Gastroesophageal sphincter (tissue), 4 donors: Measurements from ENCODE around the gene MRPL46. TPM values are rescaled to one million over a fixed set of nuclear protein-coding genes. Genes with fewer than 3 reads are reported as not detected.

Source experiments
- ATAC-seq: fragments of 150-250 bp; one replicate; pipeline ENCODE4 v1.9.1; 2016; ENCODE audit warnings: mild to moderate bottlenecking, moderate library complexity
- H3K27ac ChIP-seq, 4 donors: fragments of 200-600 bp; sonication (generic) in 3 of 4; 1 replicate in 3 of 4; 2 replicates in 1 of 4; pipeline ENCODE4 v1.5.1; 2016 to 2019
- H3K27me3 ChIP-seq: fragments of 200-600 bp; sonication (generic); one replicate; pipeline ENCODE4 v1.5.1; 2019
- H3K36me3 ChIP-seq, 2 donors: fragments of 200-600 bp; sonication (generic); one replicate each; pipeline ENCODE4 v1.5.1; 2019; ENCODE audit warnings: control low read depth in 1 of 2
- H3K4me1 ChIP-seq, 3 donors: fragments of 200-600 bp; sonication (generic); 1 replicate in 2 of 3; 2 replicates in 1 of 3; pipeline ENCODE4 v1.5.1; 2016 to 2019; ENCODE audit warnings: control low read depth in 2 of 3
- H3K4me3 ChIP-seq, 2 donors: fragments of 200-600 bp; sonication (generic); one replicate each; pipeline ENCODE4 v1.5.1; 2019; ENCODE audit warnings: mild to moderate bottlenecking in 1 of 2, moderate library complexity in 1 of 2
- H3K9me3 ChIP-seq, 3 donors: fragments of 200-600 bp; sonication (generic); one replicate each; pipeline ENCODE4 v1.5.1; 2017 to 2019; ENCODE audit warnings: control low read depth in 2 of 3
- EP300 ChIP-seq: sonication (generic); formaldehyde crosslinking; IDR thresholded peaks from one replicate; pipeline ENCODE4 v1.6.1; 2017; ENCODE audit warnings: antibody characterized with exemption, mild to moderate bottlenecking
- POLR2A ChIP-seq, 2 donors: fragments of 450-650 bp; IDR thresholded peaks; one replicate each; pipeline ENCODE4 v1.6.1; 2017; ENCODE audit warnings: antibody characterized with exemption in 2 of 2, mild to moderate bottlenecking in 2 of 2, moderate library complexity in 1 of 2
- POLR2AphosphoS5 ChIP-seq: sonication (generic); formaldehyde crosslinking; IDR thresholded peaks from one replicate; pipeline ENCODE4 v1.6.1; 2017; ENCODE audit warnings: antibody characterized with exemption
- WGBS, 2 donors: methylation state at CpG; one replicate each; pipeline ENCODE4 v1.1.5; 2018; ENCODE audit warnings: low coverage in 1 of 2; 5-methylcytosine and 5-hydroxymethylcytosine counted together
- total RNA-seq, 4 donors: library from RNA; depleted of rRNA; stranded (reverse); fragments of >200 nt; gene quantifications; one replicate each; pipeline ENCODE4 v1.1.0, GENCODE V29; 2016
- TF ChIP-seq, protein P1 (sequence below), 4 experiments: fragments of 200-600 bp in 2 of 4; fragments of 450-650 bp in 2 of 4; sonication (generic) in 1 of 4; IDR thresholded peaks; one replicate each; pipeline ENCODE4 v1.5.1; 2017 to 2019; ENCODE audit warnings: antibody characterized with exemption in 4 of 4, mild to moderate bottlenecking in 2 of 4, moderate library complexity in 2 of 4

The MRPL46 gene
- total RNA-seq, 4 donors from 2014 or later, result 22.6 to 26.9 (median 22.9) TPM

DNA sequence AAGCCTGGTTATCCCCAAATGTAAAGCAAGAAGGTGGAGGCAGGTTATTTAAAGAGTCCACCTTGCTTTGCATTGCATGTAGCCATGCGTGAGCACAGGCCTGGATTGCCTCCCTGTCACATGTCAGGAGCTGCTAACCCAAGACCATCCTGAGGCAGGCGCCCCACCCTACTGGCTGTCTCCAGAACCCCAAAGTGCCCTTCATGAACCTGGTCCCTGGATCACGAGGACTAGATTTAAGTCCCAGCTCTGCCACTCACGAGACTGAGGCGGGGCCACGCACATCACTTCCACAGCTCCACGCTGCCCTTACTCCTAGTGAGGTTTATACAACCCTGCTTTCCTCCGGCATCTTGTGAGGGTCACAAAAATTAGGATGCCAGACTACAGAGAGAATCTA, 17.6 kb downstream of the MRPL46 start:
- no peak for ATAC-seq
- TF ChIP-seq, protein P1, sequence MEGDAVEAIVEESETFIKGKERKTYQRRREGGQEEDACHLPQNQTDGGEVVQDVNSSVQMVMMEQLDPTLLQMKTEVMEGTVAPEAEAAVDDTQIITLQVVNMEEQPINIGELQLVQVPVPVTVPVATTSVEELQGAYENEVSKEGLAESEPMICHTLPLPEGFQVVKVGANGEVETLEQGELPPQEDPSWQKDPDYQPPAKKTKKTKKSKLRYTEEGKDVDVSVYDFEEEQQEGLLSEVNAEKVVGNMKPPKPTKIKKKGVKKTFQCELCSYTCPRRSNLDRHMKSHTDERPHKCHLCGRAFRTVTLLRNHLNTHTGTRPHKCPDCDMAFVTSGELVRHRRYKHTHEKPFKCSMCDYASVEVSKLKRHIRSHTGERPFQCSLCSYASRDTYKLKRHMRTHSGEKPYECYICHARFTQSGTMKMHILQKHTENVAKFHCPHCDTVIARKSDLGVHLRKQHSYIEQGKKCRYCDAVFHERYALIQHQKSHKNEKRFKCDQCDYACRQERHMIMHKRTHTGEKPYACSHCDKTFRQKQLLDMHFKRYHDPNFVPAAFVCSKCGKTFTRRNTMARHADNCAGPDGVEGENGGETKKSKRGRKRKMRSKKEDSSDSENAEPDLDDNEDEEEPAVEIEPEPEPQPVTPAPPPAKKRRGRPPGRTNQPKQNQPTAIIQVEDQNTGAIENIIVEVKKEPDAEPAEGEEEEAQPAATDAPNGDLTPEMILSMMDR (IDR thresholded peaks at IDR 0.05), result no peak
- WGBS, 2 donors, result 89% methylated on average over 3 of the region's 8 CpGs; no CpG with 5 or more reads in 1 of the 2 donors

DNA sequence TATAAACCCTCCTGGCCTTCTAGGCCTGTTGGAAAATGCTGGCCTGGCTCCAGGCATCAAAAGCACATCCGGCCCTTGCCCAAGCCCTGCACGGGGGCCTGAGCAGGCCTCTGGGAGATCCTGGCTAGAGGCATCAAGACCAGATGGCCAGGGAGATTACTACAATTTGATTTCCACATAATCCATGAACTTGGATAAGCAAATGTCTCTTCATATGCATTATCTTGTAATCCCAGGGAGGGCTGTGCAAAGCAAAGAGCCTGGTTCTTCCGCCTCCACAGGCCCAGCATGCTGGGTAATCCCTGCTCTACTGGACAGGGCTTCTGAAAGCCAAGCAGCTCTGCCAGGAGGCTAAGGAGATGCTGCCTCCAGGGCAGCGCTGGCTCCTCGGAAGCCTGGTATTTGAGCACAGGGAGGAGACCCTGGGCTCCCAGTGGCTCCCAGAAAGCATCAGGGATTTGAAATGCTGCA, 18.2 kb downstream of the MRPL46 start:
- WGBS, 2 donors, result no CpG with 5 or more reads among the region's 5 CpGs
- no peaks in the 10 kb centered on the region for H3K36me3 ChIP-seq
- no peak overlapping the region for H3K4me3 ChIP-seq
- H3K27ac ChIP-seq, result no peak overlapping the region
- H3K9me3 ChIP-seq, result peaks cover 0 to 6% (median 0%) of the 10 kb centered on the region in 3 donors
- peaks cover 13% of the 10 kb centered on the region for H3K27me3 ChIP-seq
- TF ChIP-seq POLR2A (IDR thresholded peaks at IDR 0.05), result no peak
- TF ChIP-seq, protein P1 (IDR thresholded peaks at IDR 0.05), result no peak
- no peak for TF ChIP-seq POLR2AphosphoS5
- TF ChIP-seq EP300, result no peak
- no peaks in the 10 kb centered on the region for H3K4me1 ChIP-seq
- no peak for ATAC-seq

More for the DNA sequence above, 17.6 kb downstream of the MRPL46 start:
- no peak overlapping the region for H3K27ac ChIP-seq
- no peak overlapping the region for H3K4me3 ChIP-seq
- H3K36me3 ChIP-seq, result no peaks in the 10 kb centered on the region
- peaks cover 0 to 2% (median 0%) of the 10 kb centered on the region in 3 donors for H3K4me1 ChIP-seq
- H3K9me3 ChIP-seq, result peaks cover 0 to under 1% (median 0%) of the 10 kb centered on the region in 3 donors
- H3K27me3 ChIP-seq, result peaks cover 13% of the 10 kb centered on the region

DNA sequence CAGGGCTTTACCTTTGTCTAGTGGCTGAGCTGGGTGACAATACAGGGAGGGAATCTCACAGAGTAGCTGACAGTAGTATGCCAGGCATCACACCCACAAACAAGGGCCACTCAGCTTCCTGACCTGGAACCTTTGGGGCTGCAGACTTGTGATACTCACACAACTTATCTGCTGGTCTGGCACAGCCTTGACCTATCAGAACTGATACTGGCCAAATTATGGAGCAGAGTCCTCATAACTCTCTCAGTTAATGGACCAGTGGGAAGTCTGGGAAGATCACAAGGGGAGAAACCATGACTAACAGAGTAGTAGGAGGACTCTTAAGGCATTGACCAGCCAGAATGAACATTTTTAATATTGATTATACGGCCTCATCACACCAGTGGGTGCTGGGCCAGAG, 19.4 kb downstream of the MRPL46 start:
- H3K36me3 ChIP-seq, result no peaks in the 10 kb centered on the region
- H3K4me3 ChIP-seq, result no peak overlapping the region
- peaks cover 19% of the 10 kb centered on the region for H3K27me3 ChIP-seq
- no peaks in the 10 kb centered on the region for H3K4me1 ChIP-seq
- H3K27ac ChIP-seq, result no peak overlapping the region
- TF ChIP-seq POLR2AphosphoS5, result no peak
- TF ChIP-seq EP300, result no peak
- TF ChIP-seq, protein P1 (IDR thresholded peaks at IDR 0.05), result no peak
- TF ChIP-seq POLR2A (IDR thresholded peaks at IDR 0.05), result no peak
- 83 to 89% methylated on average over 1 of the region's 1 CpG for WGBS, 2 donors
- no peak for ATAC-seq
- H3K9me3 ChIP-seq, result peaks cover 0 to 19% (median 0%) of the 10 kb centered on the region in 3 donors

DNA sequence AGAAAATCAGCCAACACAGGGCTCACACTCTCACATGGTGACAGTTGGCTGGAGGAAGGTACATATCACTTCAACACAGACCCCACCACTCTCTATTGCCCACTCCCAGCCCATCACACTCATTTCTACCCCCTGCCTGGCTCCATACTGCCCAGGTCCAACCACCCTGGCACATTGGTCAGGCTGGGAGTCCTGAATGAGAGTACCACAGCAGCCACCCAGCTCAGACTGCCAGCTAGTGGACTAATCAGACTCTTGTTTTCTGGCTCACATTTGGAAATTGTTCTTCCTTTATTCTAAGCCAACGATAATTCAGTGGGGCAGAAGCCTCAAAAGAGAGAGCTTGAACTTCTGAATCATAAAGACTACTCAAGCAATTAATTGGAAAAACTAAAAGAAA, 20.0 kb downstream of the MRPL46 start:
- Histone ChIP-seq H3K36me3 (no peaks in the 10 kb centered on the region), H3K4me3 (no peak overlapping the region), H3K9me3 (peaks cover 0 to 19% (median 0%) of the 10 kb centered on the region in 3 donors), H3K27me3 (peaks cover 19% of the 10 kb centered on the region), H3K4me1 (no peaks in the 10 kb centered on the region), H3K27ac (no peak overlapping the region)
- no peak for TF ChIP-seq POLR2AphosphoS5
- TF ChIP-seq POLR2A (IDR thresholded peaks at IDR 0.05), result no peak
- TF ChIP-seq EP300, result no peak
- TF ChIP-seq, protein P1 (IDR thresholded peaks at IDR 0.05), result no peak
- WGBS, 2 donors, result 86 to 100% methylated on average over 1 of the region's 1 CpG
- ATAC-seq, result no peak

DNA sequence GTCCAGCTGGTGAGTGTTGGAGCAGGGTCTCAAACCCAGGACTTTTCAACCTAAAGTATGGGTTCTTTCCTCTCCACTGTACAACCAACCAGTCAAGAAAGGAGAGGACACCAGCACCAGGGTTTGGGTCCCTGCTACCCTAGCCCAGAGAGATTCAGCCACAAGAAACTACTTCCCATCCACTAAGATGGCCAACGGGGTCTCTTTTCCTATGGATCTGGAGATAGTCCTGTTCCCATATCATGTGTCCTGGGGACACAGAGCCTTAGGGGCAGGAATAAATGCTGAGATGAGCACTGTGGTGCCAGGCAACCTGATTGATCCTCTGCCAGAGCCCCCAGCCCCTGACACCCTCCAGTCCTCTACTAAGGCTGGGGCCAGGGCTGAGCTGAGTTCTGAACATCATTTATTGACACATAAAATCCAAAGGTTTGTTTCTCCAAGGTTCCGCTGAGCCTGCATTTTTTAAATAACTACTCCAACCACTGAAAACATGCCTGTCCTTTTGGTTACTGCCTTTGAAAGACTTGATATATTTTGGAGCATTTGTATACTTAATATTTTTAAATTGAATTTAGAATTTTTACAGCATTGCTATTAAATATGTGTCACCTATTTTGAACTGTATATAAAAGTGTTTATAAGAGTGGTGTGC, 26.0 kb downstream of the MRPL46 start:
- H3K36me3 ChIP-seq, result no peaks in the 10 kb centered on the region
- ATAC-seq, result no peak
- H3K9me3 ChIP-seq, result peaks cover 0 to 19% (median 0%) of the 10 kb centered on the region in 3 donors
- H3K4me3 ChIP-seq, result no peak overlapping the region
- 60 to 67% methylated on average over 1 of the region's 2 CpGs for WGBS, 2 donors
- TF ChIP-seq, protein P1 (IDR thresholded peaks at IDR 0.05), result no peak
- TF ChIP-seq POLR2AphosphoS5 (no peak), EP300 (no peak), POLR2A (IDR thresholded peaks at IDR 0.05) (no peak)
- H3K27ac ChIP-seq, result no peak overlapping the region
- no peaks in the 10 kb centered on the region for H3K4me1 ChIP-seq
- H3K27me3 ChIP-seq, result peaks cover 54% of the 10 kb centered on the region
